HG03064 (cell line): ENCODE results near the gene TTC39C.
"Not testable (repeated sequence)": the region's sequence is repeated elsewhere in the genome, so short reads cannot be mapped to it uniquely, and the experiment has no call there.

Experiments used
- ATAC-seq: cut with Tn5 transposase; IDR thresholded peaks from one replicate; pipeline ENCODE4 v1.9.1; 2021; ENCODE audit warnings: low read depth; ENCODE audit not compliant: unreplicated experiment

The TTC39C gene

DNA sequence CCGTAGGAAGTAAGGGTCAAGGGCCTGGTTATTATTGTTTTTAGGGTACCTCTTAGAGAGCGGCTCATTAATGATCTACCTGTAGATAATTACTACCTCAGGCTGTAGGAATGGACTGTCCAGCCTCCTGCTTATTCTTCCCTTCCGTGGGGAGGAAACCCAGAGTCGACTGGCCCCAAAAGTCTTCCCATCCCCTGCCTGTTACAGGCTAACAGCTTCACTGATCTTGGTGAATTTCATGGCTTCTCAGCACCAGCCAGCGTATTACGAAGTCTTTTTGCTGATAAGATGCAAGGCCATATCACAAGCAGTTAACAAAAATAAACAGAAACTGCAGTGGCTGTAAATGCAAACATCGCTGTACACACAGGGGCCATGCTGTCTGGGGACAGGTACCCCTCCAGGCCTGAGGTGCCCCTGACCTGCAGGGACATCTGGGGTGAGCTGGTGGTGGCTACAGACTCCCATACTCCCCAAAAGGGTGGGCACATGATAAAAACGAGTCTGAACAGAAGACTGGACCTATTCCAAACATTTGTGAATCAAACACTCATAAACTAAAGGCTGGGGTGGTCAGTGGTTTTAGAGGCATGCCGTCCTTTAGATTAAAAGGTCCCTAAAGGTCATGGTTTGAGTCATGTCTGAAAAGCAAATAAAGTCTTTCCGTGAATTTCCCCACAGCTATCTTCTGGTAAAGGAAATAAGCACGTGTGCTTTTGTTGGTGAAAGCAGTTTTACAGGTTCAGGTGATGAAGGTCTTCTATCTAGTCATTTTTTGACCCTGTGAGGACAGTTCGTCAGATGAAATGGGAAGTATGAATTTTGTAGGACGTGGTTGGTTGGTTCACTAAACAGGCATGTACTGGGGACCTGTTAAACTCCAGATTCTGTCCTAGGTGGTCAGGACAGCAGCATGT is 36.7 kb downstream of the TTC39C start:
- no peak for ATAC-seq

DNA sequence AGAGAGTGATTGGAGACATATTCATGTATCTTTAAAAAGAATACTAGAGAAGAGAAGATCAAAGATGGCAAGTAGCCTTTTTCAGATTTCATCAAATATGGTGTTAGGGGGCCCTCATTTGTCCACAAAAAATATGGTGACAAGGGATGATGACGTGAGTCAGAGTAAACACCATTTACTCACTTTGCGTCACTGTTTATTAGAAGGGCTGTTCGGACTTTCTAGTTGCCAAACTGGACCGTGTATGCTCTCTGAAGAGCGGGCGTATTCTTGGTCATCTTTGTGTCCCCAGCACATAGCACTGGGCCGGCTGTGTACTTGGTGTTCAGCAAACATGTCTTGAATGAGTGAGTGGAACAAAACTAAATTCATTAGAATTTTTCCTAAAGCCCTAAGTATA is 37.5 kb downstream of the TTC39C start:
- no peak for ATAC-seq

DNA sequence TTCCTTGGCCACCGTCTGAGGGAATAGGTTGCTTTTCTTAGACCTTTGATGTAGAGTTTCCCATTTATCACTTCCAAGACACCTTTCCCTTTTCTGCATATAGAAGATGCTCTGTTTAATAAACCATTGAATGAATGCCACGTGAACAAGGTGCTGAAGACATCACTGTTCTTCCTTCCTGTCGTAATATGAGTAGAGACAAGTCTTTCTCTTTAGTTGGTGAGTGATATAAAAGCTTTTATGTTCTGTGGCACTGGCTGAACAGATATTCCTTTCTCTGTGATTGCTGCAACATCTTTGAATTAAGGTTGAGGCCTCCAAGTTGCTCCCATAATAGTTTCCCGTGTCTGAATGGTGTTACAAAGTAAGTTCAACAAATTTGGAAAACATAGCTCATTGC is 38.7 kb downstream of the TTC39C start:
- no peak for ATAC-seq

DNA sequence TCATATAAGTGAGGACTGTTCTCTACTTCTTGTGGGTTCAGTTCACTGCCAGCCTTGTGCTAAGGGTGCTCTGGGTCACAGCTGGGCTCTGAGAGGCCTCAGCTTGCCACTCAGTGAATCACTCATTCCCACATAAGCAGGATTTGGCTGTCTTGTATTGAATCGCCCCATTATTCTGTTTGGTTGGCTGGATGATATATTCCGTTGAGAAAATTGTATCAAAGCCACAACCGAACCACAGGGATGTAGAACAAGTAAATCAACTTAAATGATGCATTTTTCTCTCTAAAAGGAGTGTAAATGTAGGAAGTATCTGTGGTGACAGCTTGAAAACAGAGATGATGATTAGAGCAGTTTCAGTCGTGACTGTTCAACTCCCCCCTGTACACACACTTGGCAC is 39.6 kb downstream of the TTC39C start:
- no peak for ATAC-seq

DNA sequence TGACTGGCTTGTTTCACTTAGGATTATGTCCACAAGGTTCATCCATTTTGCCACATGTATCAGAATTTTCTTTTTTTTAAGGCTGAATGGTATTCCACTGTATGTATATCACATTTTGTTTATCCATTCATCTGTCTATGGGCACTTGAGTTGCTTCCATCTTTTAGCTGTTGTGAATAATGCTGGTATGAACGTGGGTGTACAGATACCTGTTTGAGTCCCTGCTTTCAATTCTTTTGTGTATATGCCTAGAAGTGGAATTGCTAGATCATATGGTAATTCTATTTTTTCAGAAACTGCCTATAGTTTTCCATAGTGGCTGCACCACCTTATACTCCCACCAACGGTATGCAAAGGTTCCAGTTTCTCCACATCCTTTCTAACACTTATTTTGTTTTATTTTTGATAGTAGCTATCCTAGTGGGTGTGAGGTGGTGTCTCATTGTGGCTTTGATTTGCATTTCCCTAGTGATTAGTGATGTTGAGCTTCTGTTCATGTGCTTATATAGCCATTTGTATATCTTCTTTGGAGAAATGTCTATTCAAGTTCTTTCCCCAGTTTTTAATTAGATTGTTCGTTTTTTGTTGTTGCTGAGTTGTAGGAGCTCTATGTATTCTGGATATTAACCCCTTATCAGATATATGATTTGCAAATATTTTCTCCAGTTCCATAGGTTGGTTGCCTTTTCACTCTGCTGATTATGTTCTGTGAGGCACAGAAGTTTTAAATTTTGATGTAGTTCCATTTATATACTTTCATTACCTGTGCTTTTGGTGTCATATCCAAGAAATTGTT is 40.7 kb downstream of the TTC39C start:
- no peak for ATAC-seq

DNA sequence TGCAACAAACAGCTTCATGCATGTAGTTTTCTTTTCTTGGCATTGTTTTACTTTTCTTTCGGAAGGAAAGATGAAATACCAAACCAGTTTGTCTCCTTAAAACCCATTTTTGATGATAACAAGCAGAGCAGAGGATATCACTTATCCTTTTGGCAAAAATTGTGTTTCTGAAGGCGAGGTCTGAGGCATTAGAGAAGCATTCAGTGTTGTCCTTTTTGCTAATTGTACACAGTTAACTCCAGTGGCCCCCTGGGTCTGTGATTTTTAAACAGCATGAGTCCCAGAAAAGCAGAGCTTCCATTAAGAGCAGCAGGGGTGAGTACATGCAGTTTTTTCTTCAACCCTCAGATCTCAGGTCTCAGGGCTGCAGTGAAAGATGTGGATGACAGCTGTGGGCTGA is 41.3 kb downstream of the TTC39C start:
- no peak for ATAC-seq

DNA sequence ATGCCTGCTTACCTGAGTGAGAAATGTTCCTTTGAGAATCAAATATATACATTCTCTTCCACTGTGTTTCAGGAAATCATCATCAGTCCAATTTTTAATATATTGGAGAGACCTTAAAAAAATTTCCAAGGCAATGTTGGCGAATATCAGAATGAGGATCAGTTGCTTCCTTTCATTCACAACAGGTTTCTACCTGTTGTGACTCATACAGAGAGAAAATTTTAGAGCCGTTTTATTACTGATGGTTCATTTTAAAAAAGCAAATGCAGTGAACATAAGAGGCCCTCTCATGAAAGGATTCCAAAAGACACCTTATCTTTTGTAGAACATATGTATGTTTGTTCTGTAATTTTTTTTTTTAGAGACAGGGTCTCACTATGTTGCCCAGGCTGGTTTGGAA is 42.0 kb downstream of the TTC39C start:
- ATAC-seq = no peak

DNA sequence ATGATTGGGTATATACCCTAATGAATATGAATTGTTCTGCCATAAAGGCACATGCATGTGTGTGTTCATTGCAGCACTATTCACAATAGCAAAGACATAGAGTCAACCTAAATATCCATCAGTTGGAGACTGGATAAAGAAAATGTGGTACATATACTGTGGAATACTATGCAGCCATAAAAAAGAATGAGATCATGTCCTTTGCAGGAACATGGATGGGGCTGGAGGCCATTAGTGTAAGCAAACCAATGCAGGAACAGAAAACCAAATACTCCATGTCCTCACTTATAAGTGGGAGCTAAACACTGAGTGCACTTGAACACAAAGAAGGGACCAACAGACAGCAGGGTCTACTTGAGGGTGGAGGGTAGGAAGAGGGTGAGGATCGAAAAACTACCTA is 43.2 kb downstream of the TTC39C start:
- no peak for ATAC-seq

DNA sequence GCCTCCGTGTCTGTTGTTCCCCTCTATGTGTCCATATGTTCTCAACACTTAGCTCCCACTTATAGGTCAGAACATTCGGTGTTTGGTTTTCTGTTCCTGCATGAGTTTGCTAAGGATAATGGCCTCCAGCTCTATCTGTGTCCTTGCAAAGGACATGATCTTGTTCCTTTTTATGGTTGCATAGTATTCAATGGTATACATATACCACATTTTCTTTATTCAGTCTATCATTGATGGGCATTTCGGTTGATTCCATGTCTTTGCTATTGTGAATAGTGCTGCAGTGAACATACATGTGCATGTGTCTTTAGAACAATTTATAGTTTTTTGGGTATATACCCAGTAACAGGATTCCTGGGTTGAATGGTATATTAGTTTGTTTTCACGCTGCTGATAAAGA is 44.8 kb downstream of the TTC39C start:
- ATAC-seq = not testable (repeated sequence)

DNA sequence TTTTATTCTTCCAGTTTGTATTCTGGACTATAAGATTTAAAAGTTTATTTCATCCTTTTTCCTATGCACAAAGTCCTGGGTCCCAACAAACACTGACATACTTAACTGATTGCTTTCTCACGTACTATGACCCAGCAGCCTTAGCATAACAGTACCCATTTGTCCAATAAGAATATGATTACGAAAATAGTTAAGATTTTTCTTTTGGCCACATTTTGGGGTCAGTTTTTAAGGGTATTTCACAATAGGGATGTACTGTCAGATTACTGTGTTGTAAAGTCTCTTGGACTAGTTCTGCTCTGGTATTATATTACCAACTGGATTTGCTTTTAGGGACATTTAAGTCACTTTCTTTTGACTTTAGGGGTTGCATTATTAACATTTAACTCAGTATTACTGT is 46.1 kb downstream of the TTC39C start:
- ATAC-seq = no peak

DNA sequence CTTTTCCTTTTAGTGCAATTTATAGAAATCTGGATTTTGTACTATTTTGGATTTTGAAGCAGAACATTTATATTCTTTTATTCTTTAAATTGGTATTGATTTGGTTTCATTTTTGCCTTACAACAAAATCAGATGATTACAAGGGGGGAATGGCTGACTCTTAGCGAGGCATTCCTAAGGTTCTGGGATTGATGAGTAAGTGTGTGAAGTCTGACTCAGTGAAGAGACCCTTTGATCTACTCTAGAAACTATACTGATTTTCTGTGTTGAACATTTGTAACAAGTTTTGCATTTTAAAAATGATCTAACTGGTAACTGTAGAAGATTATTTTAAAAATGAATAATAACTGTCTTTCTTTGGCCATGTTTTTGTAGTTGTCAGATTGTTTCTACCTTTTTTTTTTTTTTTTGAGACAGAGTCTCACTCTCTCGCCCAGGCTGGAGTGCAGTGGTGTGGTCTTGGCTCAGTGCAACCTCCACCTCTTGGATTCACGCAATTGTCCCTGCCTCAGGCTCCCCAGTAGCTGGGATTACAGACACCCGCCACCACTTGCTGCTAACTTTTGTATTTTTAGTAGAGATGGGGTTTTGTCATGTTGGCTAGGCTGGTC is 48.7 kb downstream of the TTC39C start:
- no peak for ATAC-seq

DNA sequence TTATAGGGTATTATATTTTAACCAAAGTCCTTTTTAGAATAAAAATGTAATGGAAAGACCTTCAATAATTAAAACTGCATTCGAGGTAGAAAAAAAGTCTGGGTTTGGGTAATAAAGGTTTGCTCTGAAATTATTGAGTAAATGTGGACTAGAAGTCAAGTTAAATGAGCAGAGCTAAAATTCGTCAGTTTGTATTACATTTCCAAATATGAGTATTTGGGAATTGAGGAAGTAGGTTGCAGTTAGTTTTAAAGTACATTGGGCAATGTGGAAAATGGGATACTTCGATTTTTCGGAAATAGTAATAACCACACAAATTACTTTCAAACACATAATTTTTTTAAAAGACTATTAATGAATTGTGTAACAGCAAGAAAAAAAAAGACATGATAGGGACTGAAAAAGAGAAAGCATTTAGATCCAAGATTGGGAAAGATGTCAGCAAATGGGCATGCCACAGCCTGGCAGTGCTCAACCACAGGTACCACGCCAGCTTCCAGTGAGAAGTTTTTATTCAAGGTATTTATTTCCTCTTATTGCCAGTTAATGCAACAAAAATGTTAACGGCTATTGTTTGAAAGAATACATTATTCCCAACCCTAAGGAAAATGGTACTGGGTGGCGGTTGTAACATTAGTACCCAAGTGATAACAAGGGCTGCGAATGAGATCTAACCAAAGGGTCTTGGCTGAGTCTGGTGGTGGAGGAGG is 50.0 kb downstream of the TTC39C start:
- ATAC-seq = no peak

DNA sequence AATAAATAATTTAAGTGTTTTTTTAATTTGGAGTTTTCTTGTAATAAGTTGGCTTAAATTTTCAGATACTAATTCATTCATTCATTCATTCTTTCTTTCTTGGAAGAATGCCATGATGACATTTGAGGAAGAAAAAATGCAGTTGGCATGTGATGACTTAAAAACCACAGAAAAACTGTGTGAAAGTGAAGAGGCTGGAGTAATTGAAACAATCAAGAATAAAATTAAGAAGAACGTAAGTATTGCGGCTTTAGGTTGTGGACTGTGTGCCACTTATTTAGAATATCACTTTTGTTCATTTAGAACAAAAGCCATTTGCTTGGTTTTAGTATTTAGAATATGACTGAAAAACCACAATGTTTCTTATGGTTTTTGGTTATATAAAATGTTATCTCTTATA is 51.4 kb downstream of the TTC39C start:
- ATAC-seq = no peak

DNA sequence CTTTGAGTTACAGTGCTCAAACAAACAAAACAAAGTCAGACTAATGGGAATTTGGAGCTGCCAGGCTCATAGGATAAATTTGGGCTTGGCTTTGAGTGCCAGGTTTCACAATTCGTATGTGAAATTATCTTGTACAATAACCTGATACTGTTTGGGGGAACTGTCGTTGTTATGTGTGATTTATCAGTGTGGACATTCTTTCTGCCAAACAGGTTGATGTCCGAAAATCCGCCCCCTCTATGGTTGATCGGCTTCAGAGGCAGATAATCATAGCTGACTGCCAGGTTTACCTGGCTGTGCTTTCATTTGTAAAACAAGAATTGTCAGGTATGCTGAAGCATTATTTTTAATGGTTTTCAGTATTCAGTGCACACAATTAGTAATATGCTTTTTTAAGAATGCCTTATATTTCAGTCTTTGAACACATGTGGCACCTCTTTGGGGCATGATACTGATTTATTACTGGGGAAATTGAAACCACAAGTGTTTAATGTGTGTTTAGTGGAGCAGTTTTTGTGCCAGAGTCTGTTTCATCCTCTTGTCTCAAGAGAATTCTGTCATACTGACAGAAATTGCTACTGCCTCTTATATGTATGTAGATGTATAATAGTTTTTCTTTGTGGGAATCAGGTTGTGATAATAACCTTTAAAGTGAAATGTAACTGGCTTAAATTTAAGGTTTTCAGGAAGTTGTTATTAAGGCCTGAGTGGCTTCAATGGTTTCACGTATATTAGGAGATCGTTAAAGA is 54.6 kb downstream of the TTC39C start:
- ATAC-seq = no peak

DNA sequence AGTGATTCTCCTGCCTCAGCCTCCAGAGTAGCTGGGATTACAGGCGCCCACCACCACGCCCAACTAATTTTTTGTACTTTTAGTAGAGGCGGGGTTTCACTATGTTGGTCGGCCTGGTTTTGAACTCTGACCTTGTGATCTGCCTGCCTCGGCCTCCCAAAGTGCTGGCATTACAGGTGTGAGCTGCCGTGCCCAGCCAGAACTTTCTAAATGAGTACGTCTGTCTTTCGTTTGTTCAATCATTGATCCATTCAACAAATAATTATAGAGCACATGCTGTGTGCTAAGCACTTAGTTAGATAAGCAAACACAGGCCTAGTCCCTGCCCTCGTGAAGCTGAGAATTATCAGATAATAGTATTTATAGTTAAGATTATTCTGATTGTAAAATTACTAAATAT is 56.5 kb downstream of the TTC39C start:
- ATAC-seq = no peak

DNA sequence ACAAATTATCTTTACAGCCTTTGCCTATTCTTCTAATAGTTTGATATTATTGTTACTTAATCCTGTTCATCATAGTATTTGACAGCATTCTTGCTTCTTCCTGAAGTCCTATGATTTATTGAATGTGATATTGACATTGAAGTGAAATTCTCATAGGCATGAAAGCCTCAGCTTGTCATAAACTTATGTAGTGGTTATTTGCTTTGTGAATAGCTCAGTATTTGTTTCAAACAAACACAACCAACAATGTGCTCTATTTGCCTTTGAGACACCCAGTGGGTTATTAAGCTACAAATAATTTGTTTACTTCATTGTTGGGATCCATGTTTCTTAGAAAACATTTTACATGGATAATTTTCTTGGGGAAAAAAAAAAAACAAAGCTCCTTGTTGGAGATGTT is 57.2 kb downstream of the TTC39C start:
- no peak for ATAC-seq

DNA sequence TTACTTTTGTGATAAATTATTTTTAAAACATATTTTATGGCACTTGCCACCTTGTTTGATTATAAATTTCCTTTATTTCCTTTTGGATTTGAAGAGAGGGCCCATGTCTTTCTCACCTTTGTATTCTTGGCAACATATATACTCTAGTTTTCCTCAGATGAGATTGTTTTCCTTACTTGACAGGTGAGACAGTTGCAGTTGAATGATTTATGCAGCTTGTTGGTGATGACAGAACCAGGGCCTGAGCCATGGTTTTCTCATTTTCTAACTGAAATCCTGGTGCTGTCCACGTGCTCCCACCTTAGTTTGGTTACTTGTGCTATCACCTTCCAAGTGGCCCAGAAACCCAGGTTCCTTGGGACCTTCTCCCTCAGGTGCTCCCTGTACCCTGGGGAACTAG is 58.2 kb downstream of the TTC39C start:
- ATAC-seq = no peak

DNA sequence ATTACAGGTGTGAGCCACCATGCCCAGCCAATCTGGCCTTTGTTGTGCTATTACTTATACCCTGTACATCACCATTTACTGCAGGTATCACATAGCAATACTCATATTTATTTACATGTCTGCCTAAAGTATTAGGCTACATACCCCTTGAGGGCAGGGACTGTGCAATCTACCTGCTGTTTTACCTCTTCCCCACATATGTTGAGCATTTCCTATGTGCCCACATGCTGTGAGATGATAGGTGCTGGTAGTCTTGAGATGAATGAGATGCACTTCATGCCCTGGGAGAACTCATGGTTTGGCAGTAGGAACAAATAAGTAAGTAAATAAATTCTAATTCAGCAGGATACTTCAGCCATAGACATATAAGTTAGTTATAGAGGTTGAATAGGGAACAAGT is 59.2 kb downstream of the TTC39C start:
- ATAC-seq = no peak

DNA sequence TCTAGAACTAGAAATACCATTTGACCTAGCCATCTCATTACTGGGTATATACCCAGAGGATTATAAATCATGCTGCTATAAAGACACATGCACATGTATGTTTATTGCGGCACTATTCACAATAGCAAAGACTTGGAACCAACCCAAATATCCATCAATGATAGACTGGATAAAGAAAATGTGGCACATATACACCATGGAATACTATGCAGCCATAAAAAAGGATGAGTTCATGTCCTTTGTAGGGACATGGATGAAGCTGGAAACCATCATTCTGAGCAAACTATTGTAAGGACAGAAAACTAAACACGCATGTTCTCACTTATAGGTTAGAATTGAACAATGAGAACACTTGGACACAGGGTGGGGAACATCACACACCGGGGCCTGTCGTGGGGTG is 60.2 kb downstream of the TTC39C start:
- not testable (repeated sequence) for ATAC-seq
